CD4-positive, alpha-beta T cell treated with Interferon alpha-2 for 1 hour (primary cell): ENCODE data around the gene KCNK15.

Source experiments
- DNase-seq, 2 donors: peaks; one replicate each; pipeline ENCODE4 v3.0.0-alpha.2; 2020 to 2022

KCNK15 gene

GRCh38 chr20:44792796-44793195 is 47.1 kb downstream of the KCNK15 start:
- DNase-seq = no peak

- no peak for DNase-seq
Observed at GRCh38 chr20:44795836-44796235, 50.2 kb downstream of the KCNK15 start.

GRCh38 chr20:44796311-44796710 is 50.6 kb downstream of the KCNK15 start:
- no peak for DNase-seq

DNA sequence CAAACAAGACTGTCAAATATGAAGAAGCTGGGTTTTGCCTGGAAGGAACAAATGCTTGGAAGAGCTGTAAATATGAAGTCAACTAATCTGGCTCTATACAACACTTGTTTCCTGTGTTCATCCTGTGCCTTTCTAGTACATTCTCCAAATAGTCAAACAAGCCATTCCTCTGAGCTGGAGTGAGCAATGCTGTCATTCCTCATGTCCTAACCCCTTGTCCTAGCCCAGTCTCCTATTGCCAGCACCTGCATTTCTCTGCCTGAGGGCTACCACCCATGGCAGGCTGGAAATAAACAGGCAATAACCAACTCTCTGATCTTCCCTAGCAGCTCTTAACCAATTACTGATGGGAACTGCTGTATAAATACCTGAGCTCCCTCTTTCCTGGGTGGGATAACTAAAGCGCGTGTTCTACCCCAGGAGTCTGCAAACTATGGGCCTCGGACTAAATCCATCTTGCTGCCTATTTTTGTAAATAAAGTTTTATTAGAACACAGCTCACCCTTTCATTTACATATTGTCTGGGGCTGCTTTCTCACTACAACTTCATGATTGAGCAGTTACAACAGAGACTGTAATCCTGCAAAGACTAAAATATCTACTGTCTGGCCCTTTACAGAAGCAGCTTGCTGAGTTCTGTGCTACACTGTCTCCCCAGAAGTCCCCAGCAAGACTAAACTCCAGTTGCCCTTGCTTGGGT is 51.2 kb downstream of the KCNK15 start:
- DNase-seq = no peak

DNA sequence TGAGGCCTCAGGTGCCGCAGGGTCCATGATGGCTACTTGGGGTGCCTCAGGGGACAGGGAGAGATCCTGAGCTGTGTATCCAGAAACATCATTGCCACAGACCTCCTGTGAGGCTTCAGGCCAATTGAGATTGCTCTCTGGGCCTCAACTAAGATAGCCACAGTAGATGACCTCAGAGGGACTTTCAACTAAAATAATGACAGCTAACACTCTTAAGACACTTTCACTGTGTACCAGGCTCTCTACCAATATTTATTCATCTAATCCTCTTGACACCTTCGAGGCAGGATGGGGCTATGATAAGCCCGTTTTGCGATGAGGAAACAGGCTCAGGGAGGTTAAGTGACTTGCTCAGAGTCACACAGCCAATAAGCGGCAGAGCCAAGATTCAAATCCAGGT is 54.0 kb downstream of the KCNK15 start:
- DNase-seq = no peak

DNA sequence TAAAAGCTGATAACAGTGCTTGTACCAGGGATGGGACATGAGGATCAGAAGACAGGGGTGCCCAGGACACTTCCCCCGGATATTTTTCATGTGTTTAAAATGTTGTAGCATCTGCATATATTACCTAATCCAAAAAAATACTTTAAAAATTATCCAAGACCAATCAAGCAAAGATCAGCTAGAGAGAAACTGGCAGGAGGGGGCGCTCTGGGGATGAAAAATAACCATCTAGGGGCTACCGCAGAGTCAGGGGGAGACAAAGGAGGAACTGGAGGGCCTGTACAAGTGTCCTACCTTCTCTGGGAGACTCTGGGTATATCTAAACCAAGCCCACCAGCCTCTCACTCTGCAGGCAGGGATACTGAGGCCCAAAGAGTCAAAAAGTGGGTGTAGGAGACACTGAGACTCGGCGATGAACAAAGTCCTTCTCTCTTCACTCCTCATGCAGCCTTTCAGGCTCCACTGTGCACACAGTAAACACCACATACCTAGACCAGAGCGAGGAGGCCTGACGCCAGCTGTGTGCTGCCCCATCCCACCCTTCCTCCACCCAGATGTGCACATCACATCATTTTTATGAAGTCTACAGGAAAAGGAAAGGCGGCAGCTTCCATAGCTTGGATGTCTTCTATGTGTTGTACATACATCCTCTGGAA is 54.9 kb downstream of the KCNK15 start:
- no peak for DNase-seq
